ENCODE results near the gene FXYD2. TPM values are rescaled to one million over a fixed set of nuclear protein-coding genes. Genes with fewer than 3 reads are reported as not detected.

FXYD2 gene
- total and polyA plus RNA-seq, 2 of the 4 experiments (the other 2 are of a cell fraction) = 0.09 TPM; not detected in 1

GRCh38 chr11:117814766-117815261, 9.7 kb downstream of the FXYD2 start:
- no peaks in the 10 kb centered on the region for H4K20me1 ChIP-seq (ENCODE audit: insufficient read depth, low read length)
- H2AK9ac ChIP-seq (replicated peaks; ENCODE audit: low read depth, low read length, poor library complexity) = no peak overlapping the region
- H3K4me3 ChIP-seq (ENCODE audit: insufficient read depth, low read depth, low read length) = no peak overlapping the region
- no peaks in the 10 kb centered on the region for H3K36me3 ChIP-seq (ENCODE audit: control insufficient read depth, insufficient read depth, low read length)
- no peak overlapping the region; the same call in 1 of the 2 replicates for H3K56ac ChIP-seq (ENCODE audit: extremely low read depth, insufficient read depth, low read length)
- no peak overlapping the region for H4K8ac ChIP-seq (ENCODE audit: low read depth in 2 of 2, low read length in 2 of 2)
- no peak overlapping the region for H3K4me2 ChIP-seq (ENCODE audit: low read depth, low read length)
- ChIA-PET POLR2A (ENCODE audit: unreplicated experiment) (no interaction called here), CTCF (interaction anchor here (1.1 to 1.6 kb wide), 2 partner anchors 132 to 388 kb away, joined by 3 to 6 read pairs; no protein-coding TSS in a partner anchor)
- no peak overlapping the region for H3K4ac ChIP-seq (ENCODE audit: low read depth, low read length)
- no peak overlapping the region for H3K27ac ChIP-seq (ENCODE audit: insufficient read depth, low read length)
- intact Hi-C loops (cut with micrococcal nuclease) (no loop called here), dilution Hi-C loops (cut with HindIII; ENCODE audit: low sequenced_read_pairs, unreplicated experiment) (no loop called here), in situ Hi-C loops (cut with MboI; ENCODE audit: low sequenced_read_pairs) (no loop called here)
- H2AK5ac ChIP-seq (ENCODE audit: low read depth, low read length) = no peak overlapping the region
- H3K4me1 ChIP-seq (ENCODE audit: control insufficient read depth, insufficient read depth, low read length) = peaks cover 2% of the 10 kb centered on the region; the same call in 1 of the 2 replicates
- no peak overlapping the region for H2AFZ ChIP-seq (replicated peaks; ENCODE audit: low read length, poor library complexity)
- H4K5ac ChIP-seq (ENCODE audit: low read depth, low read length) = no peak overlapping the region
- H3K9me1 ChIP-seq (ENCODE audit: insufficient read depth, low read length) = no peaks in the 10 kb centered on the region
- TF ChIP-seq, protein P1, sequence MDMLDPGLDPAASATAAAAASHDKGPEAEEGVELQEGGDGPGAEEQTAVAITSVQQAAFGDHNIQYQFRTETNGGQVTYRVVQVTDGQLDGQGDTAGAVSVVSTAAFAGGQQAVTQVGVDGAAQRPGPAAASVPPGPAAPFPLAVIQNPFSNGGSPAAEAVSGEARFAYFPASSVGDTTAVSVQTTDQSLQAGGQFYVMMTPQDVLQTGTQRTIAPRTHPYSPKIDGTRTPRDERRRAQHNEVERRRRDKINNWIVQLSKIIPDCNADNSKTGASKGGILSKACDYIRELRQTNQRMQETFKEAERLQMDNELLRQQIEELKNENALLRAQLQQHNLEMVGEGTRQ (IDR thresholded peaks at IDR 0.05; ENCODE audit: low read depth, low read length) = no peak
- no peak for TF ChIP-seq NFE2L2 (IDR thresholded peaks at IDR 0.05; ENCODE audit: low read depth, low read length)
- TF ChIP-seq BHLHE40 (IDR thresholded peaks at IDR 0.05; ENCODE audit: low read depth, low read length) = no peak
- no peak for TF ChIP-seq FOS (IDR thresholded peaks at IDR 0.05; ENCODE audit: low read depth, low read length)
- TF ChIP-seq MAFK (IDR thresholded peaks at IDR 0.05; ENCODE audit: low read depth, low read length) = no peak
- no peak for TF ChIP-seq SMC3 (IDR thresholded peaks at IDR 0.05; ENCODE audit: low read depth, low read length)
- no peak for TF ChIP-seq ELK1 (IDR thresholded peaks at IDR 0.05; ENCODE audit: borderline replicate concordance, low read depth, low read length)
- TF ChIP-seq CEBPB (IDR thresholded peaks at IDR 0.05; ENCODE audit: low read depth, low read length) = no peak
- no peak for TF ChIP-seq MAZ (IDR thresholded peaks at IDR 0.05; ENCODE audit: borderline replicate concordance, low read depth, low read length)
- no peak for TF ChIP-seq CTCF (conservative IDR thresholded peaks at IDR 0.05; ENCODE audit: low read depth, low read length)
- TF ChIP-seq RCOR1 (IDR thresholded peaks at IDR 0.05; ENCODE audit: insufficient replicate concordance, low read length) = no peak
- no peak for TF ChIP-seq RFX5 (IDR thresholded peaks at IDR 0.05; ENCODE audit: low read depth, low read length)
- TF ChIP-seq RAD21 (IDR thresholded peaks at IDR 0.05; ENCODE audit: low read length) = no peak
- TF ChIP-seq POLR2A (IDR thresholded peaks at IDR 0.05; ENCODE audit: low read depth, low read length) = no peak
- no peak for TF ChIP-seq CHD1 (IDR thresholded peaks at IDR 0.05; ENCODE audit: low read depth, low read length)
- no peak for TF ChIP-seq MXI1 (IDR thresholded peaks at IDR 0.05; ENCODE audit: borderline replicate concordance, low read depth, low read length)
- no peak overlapping the region for H2BK120ac ChIP-seq (ENCODE audit: low read depth, low read length)
- no peaks in the 10 kb centered on the region for H3K79me1 ChIP-seq (ENCODE audit: low read depth in 1 of 2, low read length in 2 of 2)
- no peak overlapping the region for H3K14ac ChIP-seq (replicated peaks; ENCODE audit: low read depth, low read length)
- no TSS peak for BruUV-seq (replicated peaks)
- no peak overlapping the region for H3K18ac ChIP-seq (ENCODE audit: low read depth, low read length)
- no peaks in the 10 kb centered on the region for H3K9me3 ChIP-seq (ENCODE audit: control insufficient read depth, insufficient read depth, low read length)
- H2BK5ac ChIP-seq (ENCODE audit: low read depth, low read length, poor library complexity, severe bottlenecking) = no peak overlapping the region
- no peak overlapping the region for H3K23ac ChIP-seq (ENCODE audit: low read depth, low read length)
- no peak overlapping the region for H2BK20ac ChIP-seq (ENCODE audit: low read depth, low read length)
- WGBS, 2 experiments (ENCODE audit: extremely low coverage in 2 of 2, insufficient read length in 1 of 2) = 47% methylated on average over 6 of the region's 14 CpGs; no CpG with 5 or more reads in 1 of the 2 experiments
- H4K91ac ChIP-seq (ENCODE audit: insufficient read depth, low read depth, low read length) = no peak overlapping the region
- no peaks in the 10 kb centered on the region for H3K27me3 ChIP-seq (ENCODE audit: control insufficient read depth, insufficient read depth, low read length)
- ATAC-seq (ENCODE audit: low read depth) (no peak), DNase-seq (no peak)
- no peak overlapping the region for H2BK15ac ChIP-seq (ENCODE audit: low read depth, low read length)
- no peak overlapping the region for H3K9ac ChIP-seq (ENCODE audit: low read depth, low read length)

Data from IMR-90 (cell line).